GM23338 (cell line): ENCODE measurements around the gene BBS1.

ENCODE experiments used
- CREB1 ChIP-seq: fragments of 250-450 bp; sonication (Bioruptor Pico); IDR thresholded peaks from 2 replicates; pipeline ENCODE4 v1.5.0; 2020; ENCODE audit warnings: low read depth, mild to moderate bottlenecking, moderate library complexity
- ETS1 ChIP-seq: IDR thresholded peaks from 2 replicates; pipeline ENCODE4 v1.6.1; 2016; ENCODE audit warnings: antibody characterized with exemption
- EZH2 ChIP-seq: fragments of 200-600 bp; sonication (generic); IDR thresholded peaks from one replicate; pipeline ENCODE4 v1.8.0; 2017; ENCODE audit warnings: antibody characterized with exemption, mild to moderate bottlenecking, low read depth; ENCODE audit not compliant: unreplicated experiment
- EZH2phosphoT487 ChIP-seq: fragments of 200-600 bp; sonication (generic); IDR thresholded peaks from one replicate; pipeline ENCODE4 v1.8.1; 2018; ENCODE audit warnings: antibody characterized with exemption; ENCODE audit not compliant: unreplicated experiment
- JUNB ChIP-seq: IDR thresholded peaks from one replicate; pipeline ENCODE4 v1.6.1; 2016; ENCODE audit warnings: antibody characterized with exemption; ENCODE audit not compliant: unreplicated experiment
- NANOG ChIP-seq: IDR thresholded peaks from 2 replicates; pipeline ENCODE4 v1.6.1; 2016; ENCODE audit warnings: antibody characterized with exemption, borderline replicate concordance
- POLR2AphosphoS5 ChIP-seq: IDR thresholded peaks from 2 replicates; pipeline ENCODE4 v1.6.1; 2016; ENCODE audit warnings: antibody characterized with exemption, low read depth
- STAT1 ChIP-seq: IDR thresholded peaks from one replicate; pipeline ENCODE4 v1.6.1; 2016; ENCODE audit warnings: antibody characterized with exemption; ENCODE audit not compliant: unreplicated experiment
- ZNF114 ChIP-seq: fragments of 250-450 bp; sonication (Bioruptor Pico); IDR thresholded peaks from 2 replicates; pipeline ENCODE4 v1.5.0; 2020; ENCODE audit warnings: mild to moderate bottlenecking, moderate library complexity
- ZNF331 ChIP-seq: fragments of 250-450 bp; sonication (Bioruptor Pico); IDR thresholded peaks from 2 replicates; pipeline ENCODE4 v1.5.0; 2020; ENCODE audit warnings: low read depth, mild to moderate bottlenecking, moderate library complexity
- TF ChIP-seq, protein P1 (sequence below), 2 experiments: fragments of 200-600 bp in 1 of 2; sonication (generic) in 1 of 2; conservative IDR thresholded peaks; 2 replicates each; pipeline versions ENCODE4 v1.5.1 to v1.6.1; 2016 to 2017; ENCODE audit warnings: antibody characterized with exemption in 2 of 2, low read depth in 2 of 2, mild to moderate bottlenecking in 2 of 2, moderate library complexity in 1 of 2
- TF ChIP-seq, protein P2 (sequence below): IDR thresholded peaks from one replicate; pipeline ENCODE4 v1.6.1; 2018; ENCODE audit warnings: antibody characterized with exemption; ENCODE audit not compliant: unreplicated experiment
- TF ChIP-seq, protein P3 (sequence below): fragments of 250-450 bp; sonication (Bioruptor Pico); IDR thresholded peaks from 2 replicates; pipeline ENCODE4 v1.5.0; 2020; ENCODE audit warnings: mild to moderate bottlenecking, moderate library complexity

- TF ChIP-seq POLR2AphosphoS5: no peak
- TF ChIP-seq, protein P1, sequence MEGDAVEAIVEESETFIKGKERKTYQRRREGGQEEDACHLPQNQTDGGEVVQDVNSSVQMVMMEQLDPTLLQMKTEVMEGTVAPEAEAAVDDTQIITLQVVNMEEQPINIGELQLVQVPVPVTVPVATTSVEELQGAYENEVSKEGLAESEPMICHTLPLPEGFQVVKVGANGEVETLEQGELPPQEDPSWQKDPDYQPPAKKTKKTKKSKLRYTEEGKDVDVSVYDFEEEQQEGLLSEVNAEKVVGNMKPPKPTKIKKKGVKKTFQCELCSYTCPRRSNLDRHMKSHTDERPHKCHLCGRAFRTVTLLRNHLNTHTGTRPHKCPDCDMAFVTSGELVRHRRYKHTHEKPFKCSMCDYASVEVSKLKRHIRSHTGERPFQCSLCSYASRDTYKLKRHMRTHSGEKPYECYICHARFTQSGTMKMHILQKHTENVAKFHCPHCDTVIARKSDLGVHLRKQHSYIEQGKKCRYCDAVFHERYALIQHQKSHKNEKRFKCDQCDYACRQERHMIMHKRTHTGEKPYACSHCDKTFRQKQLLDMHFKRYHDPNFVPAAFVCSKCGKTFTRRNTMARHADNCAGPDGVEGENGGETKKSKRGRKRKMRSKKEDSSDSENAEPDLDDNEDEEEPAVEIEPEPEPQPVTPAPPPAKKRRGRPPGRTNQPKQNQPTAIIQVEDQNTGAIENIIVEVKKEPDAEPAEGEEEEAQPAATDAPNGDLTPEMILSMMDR (conservative IDR thresholded peaks at IDR 0.05; ENCODE audit: low read depth in 2 of 2): no peak
- no peak for TF ChIP-seq EZH2
- no peak for TF ChIP-seq CREB1 (CRISPR knock-in tag)
- TF ChIP-seq EZH2phosphoT487: no peak
- TF ChIP-seq, protein P2, sequence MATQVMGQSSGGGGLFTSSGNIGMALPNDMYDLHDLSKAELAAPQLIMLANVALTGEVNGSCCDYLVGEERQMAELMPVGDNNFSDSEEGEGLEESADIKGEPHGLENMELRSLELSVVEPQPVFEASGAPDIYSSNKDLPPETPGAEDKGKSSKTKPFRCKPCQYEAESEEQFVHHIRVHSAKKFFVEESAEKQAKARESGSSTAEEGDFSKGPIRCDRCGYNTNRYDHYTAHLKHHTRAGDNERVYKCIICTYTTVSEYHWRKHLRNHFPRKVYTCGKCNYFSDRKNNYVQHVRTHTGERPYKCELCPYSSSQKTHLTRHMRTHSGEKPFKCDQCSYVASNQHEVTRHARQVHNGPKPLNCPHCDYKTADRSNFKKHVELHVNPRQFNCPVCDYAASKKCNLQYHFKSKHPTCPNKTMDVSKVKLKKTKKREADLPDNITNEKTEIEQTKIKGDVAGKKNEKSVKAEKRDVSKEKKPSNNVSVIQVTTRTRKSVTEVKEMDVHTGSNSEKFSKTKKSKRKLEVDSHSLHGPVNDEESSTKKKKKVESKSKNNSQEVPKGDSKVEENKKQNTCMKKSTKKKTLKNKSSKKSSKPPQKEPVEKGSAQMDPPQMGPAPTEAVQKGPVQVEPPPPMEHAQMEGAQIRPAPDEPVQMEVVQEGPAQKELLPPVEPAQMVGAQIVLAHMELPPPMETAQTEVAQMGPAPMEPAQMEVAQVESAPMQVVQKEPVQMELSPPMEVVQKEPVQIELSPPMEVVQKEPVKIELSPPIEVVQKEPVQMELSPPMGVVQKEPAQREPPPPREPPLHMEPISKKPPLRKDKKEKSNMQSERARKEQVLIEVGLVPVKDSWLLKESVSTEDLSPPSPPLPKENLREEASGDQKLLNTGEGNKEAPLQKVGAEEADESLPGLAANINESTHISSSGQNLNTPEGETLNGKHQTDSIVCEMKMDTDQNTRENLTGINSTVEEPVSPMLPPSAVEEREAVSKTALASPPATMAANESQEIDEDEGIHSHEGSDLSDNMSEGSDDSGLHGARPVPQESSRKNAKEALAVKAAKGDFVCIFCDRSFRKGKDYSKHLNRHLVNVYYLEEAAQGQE: no peak
- no peak for TF ChIP-seq JUNB
- TF ChIP-seq STAT1: no peak
- TF ChIP-seq, protein P3, sequence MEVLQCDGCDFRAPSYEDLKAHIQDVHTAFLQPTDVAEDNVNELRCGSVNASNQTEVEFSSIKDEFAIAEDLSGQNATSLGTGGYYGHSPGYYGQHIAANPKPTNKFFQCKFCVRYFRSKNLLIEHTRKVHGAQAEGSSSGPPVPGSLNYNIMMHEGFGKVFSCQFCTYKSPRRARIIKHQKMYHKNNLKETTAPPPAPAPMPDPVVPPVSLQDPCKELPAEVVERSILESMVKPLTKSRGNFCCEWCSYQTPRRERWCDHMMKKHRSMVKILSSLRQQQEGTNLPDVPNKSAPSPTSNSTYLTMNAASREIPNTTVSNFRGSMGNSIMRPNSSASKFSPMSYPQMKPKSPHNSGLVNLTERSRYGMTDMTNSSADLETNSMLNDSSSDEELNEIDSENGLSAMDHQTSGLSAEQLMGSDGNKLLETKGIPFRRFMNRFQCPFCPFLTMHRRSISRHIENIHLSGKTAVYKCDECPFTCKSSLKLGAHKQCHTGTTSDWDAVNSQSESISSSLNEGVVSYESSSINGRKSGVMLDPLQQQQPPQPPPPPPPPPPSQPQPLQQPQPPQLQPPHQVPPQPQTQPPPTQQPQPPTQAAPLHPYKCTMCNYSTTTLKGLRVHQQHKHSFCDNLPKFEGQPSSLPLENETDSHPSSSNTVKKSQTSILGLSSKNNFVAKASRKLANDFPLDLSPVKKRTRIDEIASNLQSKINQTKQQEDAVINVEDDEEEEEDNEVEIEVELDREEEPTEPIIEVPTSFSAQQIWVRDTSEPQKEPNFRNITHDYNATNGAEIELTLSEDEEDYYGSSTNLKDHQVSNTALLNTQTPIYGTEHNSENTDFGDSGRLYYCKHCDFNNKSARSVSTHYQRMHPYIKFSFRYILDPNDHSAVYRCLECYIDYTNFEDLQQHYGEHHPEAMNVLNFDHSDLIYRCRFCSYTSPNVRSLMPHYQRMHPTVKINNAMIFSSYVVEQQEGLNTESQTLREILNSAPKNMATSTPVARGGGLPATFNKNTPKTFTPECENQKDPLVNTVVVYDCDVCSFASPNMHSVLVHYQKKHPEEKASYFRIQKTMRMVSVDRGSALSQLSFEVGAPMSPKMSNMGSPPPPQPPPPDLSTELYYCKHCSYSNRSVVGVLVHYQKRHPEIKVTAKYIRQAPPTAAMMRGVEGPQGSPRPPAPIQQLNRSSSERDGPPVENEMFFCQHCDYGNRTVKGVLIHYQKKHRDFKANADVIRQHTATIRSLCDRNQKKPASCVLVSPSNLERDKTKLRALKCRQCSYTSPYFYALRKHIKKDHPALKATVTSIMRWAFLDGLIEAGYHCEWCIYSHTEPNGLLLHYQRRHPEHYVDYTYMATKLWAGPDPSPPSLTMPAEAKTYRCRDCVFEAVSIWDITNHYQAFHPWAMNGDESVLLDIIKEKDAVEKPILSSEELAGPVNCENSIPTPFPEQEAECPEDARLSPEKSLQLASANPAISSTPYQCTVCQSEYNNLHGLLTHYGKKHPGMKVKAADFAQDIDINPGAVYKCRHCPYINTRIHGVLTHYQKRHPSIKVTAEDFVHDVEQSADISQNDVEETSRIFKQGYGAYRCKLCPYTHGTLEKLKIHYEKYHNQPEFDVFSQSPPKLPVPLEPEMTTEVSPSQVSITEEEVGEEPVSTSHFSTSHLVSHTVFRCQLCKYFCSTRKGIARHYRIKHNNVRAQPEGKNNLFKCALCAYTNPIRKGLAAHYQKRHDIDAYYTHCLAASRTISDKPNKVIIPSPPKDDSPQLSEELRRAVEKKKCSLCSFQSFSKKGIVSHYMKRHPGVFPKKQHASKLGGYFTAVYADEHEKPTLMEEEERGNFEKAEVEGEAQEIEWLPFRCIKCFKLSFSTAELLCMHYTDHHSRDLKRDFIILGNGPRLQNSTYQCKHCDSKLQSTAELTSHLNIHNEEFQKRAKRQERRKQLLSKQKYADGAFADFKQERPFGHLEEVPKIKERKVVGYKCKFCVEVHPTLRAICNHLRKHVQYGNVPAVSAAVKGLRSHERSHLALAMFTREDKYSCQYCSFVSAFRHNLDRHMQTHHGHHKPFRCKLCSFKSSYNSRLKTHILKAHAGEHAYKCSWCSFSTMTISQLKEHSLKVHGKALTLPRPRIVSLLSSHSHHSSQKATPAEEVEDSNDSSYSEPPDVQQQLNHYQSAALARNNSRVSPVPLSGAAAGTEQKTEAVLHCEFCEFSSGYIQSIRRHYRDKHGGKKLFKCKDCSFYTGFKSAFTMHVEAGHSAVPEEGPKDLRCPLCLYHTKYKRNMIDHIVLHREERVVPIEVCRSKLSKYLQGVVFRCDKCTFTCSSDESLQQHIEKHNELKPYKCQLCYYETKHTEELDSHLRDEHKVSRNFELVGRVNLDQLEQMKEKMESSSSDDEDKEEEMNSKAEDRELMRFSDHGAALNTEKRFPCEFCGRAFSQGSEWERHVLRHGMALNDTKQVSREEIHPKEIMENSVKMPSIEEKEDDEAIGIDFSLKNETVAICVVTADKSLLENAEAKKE (CRISPR knock-in tag): no peak
- no peak for TF ChIP-seq ZNF114 (CRISPR knock-in tag)
- no peak for TF ChIP-seq NANOG
- no peak for TF ChIP-seq ETS1
- no peak for TF ChIP-seq ZNF331 (CRISPR knock-in tag)
Measured at GRCh38 chr11:66556086-66556485, 45.7 kb downstream of the BBS1 start.
